ACHN (cell line): Measurements from ENCODE around the gene RASGRP4.

Experiments used
- DNase-seq: peaks from one replicate; pipeline ENCODE4 v3.0.0-alpha.2; 2015
- in situ Hi-C: cut with HindIII; loops from 2 replicates; pipeline ENCODE4 v1.10.0; 2017; ENCODE audit warnings: low sequenced_read_pairs, low pct_ligation_motif_present, low pct_unique_long_range_greater_than_20kb

Gene RASGRP4

DNA sequence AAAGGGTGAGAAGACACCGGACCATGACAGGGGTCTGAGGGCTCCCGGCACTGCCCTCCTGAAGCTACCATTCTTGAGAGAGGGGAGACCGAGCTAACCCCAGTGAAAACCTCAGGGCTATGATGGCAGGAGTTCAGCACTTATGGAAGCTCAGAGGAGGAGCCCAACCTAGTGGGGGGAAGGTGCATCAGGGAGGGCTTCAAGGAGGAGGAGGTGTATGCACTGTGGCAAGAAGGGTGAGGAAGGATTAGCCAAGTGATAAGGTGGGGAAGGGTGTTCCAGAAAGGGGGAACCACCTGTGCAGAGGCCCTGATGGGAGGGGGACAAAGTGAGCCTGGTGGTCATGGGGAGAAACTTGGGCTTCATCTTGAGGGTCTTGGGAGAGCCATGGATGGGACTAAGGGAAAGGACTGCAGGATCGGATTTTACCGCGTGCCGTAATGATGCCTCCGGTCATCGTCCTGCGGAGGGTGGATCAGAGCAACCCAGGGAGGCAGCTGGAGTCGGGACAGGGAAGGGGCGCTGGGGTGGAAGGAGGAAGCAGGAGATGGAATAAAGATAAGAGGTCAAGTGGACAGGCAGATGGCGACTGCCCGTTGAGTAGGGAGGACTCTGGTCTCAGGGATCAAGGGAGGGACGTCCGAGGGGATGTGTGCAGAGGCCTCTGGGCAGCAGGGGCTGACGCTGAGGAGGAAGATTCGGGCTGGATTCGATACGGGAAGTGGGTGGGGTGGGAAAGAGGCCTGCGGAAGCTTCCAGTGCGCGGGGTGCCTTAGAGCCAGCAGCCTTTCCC lies 65.0 kb downstream of the RASGRP4 start:
- in situ Hi-C loops: no loop called here
- no peak for DNase-seq

- no peak for DNase-seq
- in situ Hi-C loops: no loop called here
These were observed 65.7 kb downstream of the RASGRP4 start for GRCh38 chr19:38360351-38360750.

- in situ Hi-C loops: no loop called here
- no peak for DNase-seq
These were observed 66.6 kb downstream of the RASGRP4 start for GRCh38 chr19:38359242-38360021.
